HG03095 (cell line): ENCODE results near the gene UCK1.
"Not testable (repeated sequence)": the region's sequence is repeated elsewhere in the genome, so short reads cannot be mapped to it uniquely, and the experiment has no call there.

Experiments
- ATAC-seq: cut with Tn5 transposase; IDR thresholded peaks from one replicate; pipeline ENCODE4 v1.9.1; 2021; ENCODE audit warnings: moderate library complexity; ENCODE audit not compliant: unreplicated experiment

UCK1 gene

DNA sequence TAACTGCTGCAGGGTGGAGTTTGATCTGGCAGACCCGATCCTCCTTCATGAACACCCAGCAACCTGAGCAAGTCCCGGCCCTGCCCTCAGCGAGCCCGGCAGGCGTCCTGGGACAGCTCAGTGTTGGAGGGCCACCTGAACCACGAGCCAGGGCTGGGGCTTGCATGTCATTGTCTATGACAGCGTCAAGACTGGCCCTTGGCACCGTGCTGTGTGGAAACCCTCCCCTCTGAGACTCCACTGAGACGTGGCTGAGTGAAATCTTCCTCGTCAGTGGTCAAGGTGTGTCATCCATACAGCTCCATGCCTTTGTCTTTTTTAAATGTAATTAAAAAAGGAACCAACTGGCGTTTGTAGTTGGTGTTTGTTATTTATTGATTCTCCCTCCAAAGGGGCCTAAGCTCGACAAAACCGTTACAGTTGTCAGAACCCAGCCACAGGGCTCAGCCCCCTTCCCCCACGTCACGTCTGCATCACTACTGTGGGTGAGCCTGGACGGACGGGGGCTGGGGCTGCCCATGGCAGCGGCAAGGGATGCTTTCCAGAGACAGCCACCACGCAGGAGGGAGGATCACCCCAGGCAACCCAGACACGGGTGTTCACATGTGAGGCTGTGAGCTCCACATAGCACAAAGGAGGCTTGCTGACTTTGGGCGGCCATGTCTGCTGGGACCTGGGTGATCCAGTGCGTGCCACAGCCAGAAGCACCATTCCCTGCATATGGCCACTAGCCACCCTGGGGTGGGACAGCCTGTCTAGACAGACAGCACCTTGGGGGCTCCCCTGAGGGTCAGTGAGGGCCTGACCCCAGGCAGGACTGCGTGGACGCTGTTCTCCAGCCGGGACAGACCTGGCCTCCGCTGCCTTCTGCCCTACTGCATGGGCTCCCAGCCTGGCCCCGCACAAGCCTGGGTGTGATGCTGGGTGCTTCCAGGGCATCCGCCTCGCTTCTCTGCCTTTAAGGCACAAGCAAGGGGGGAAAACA is 7.3 kb downstream of the UCK1 start:
- no peak for ATAC-seq

DNA sequence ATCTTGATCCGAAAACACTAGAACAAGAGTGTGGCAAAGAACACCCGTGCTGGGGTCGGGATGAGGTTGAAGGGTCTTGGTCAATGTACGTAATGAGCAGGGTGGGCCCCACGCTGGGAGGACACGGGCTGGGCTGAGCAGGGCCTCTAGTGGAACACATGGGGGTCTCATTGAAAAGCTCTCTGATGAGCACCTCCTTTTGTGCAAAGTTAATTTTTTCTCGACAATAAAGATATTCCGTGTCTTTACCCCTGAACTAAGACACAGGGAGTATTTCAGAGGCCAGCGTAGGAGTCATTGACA is 8.0 kb downstream of the UCK1 start:
- no peak for ATAC-seq

DNA sequence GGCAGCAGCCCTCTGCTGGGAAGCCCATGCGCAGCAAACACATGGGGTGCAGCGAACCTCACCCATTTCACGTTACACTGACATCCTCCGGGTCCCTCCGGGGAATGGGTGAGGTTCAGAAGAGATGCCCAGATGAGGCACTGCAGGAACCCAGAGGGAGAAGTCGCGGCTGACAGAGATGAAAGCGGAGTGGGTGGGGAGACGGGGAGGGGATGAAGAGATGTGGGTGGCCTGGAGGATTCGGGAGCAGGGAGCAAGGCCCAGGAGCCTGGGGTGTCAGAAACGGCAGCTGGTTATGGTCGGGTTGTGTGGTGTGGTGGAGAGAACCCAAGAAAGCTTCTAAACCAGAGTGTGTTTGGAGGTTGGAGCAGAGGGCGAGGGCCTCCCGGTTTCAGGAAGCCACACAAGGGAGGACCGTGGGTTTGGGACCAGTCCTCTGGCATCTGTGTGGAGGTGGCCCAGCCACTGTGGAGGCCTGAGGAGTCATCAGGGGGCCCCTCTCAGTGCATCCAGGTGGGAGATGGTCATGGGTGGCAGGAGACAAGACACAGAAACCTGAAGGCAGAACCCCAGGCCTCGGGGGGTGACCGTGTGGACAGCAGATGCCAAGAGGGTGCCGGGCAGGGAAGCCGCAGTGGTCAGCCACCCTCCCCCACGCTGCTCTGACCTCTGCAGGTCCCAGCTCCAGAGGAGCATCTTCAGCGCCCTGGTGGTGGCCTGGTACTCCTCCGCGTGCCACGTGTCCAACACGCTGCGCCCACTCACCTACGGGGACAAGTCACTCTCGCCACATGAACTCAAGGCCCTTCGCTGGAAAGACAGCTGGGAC is 8.6 kb downstream of the UCK1 start:
- no peak for ATAC-seq

DNA sequence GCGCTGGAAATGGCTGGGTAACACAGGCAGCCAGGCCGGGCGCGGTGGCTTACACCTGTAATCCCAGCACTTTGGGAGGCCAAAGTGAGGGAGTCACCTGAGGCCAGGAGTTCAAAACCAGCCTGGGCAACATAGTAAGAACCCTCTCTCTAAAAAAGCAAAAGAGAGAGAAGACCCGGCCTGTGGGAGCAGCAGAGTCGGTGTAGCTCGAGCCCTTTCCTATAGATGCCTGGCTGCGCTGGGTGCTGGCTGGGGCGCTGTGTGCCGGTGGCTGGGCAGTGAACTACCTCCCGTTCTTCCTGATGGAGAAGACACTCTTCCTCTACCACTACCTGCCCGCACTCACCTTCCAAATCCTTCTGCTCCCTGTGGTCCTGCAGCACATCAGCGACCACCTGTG is 9.2 kb downstream of the UCK1 start:
- ATAC-seq, result no peak

DNA sequence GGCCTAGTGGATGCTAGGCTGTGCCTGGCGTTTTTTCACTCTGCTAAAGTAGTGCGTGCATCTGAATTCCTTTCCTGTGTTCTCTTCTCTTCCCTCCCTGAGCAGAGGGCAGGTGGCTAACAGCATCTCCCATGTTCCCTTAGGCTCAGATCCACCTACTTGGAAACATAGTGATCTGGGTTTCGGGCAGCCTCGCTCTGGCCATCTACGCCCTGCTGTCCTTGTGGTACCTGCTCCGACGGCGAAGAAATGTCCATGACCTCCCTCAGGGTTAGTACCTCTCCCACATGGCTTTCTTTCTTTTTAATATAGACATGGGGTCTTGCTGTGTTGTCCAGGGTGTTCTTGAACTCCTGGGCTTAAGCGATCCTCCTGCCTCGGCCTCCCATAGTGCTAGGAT is 9.9 kb downstream of the UCK1 start:
- no peak for ATAC-seq

DNA sequence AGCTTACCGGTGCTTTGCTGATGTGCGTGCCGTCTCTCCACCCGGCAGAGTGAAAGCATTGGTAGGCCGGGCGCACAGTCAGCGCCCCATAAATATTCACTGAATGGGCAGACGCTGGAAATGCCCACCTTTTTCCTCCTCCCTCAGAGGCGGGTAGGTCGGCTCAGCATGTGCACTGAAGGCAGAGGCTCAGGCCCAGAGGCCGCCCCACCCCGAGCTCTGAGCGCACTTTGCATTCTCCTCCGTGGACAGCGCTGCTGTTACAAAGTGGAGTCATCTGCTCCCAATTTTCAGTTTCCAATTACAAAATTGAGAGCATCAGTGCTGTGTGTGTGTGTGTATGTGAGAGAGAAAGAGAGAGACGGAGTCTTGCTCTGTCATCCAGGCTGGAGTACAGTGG is 10.6 kb downstream of the UCK1 start:
- ATAC-seq, result no peak

DNA sequence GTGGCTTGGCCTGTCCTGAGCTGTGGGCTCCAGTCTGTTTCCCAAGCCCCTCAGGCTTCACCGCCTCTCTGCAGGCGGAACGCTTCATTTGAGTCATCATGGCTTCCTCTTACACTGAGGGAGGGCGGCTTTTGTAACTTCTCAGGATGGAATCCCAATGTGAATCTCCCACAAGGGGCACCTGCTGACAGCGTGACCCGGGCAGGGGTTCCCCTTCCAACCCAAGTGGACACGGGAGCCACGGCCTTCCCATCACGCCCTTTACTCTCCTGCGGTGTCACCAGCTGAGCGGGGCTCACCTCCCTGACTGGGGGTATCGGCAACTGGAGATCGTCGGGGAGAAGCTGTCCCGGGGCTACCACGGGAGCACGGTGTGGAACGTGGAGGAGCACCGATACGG is 12.5 kb downstream of the UCK1 start:
- no peak for ATAC-seq

DNA sequence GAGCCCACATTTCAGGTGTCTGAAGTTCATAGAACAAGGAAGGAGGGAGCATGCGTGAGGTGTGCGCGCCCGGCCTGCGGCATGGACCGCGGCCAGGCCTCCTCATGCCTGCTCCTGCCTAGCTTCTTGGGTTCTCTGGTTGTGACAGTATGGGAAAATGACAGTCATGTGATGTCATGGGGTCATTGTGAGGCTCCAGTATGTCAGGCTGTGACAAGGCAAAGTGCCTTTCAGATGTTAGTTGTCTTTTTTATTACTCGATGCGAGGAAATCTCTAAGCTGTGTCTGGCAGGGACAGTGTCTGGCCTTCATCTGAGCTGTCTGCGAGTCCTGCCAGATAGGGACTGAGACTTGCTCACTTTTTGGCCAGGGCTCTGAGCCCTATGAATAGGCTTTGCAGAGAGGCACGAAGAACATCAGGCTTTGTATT is 13.3 kb downstream of the UCK1 start:
- ATAC-seq, result no peak

DNA sequence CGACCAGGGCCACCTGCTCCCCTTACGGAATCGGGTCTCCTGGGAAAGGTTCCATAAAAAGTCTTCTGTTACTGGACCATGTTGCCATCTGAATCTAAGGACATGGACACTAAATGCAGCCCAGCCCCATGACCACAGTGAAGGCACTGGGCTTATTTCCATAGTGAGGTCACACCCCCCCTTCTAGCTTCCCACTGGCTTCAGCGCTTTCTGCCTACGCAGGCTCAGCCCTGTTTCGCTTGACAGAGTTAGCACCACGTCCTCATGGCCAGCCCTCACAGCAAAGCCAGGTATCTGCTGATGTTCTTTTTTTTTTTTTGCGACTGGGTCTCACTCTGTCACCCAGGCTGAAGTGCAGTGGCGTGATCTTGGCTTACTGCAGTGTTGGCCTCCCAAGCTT is 14.1 kb downstream of the UCK1 start:
- ATAC-seq, result no peak

DNA sequence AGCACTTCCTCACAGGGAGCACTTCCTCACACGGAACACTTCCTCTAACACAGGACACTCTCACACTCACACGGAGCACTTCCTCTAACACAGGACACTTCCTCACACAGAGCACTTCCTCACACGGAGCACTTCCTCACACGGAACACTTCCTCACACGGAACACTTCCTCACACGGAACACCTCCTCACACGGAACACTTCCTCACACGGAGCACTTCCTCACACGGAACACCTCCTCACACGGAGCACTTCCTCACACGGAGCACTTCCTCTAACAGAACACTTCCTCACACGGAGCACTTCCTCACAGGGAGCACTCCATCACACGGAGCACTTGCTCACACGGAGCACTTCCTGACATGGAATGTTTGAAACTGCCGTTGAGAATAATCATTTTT is 15.0 kb downstream of the UCK1 start:
- no peak for ATAC-seq

DNA sequence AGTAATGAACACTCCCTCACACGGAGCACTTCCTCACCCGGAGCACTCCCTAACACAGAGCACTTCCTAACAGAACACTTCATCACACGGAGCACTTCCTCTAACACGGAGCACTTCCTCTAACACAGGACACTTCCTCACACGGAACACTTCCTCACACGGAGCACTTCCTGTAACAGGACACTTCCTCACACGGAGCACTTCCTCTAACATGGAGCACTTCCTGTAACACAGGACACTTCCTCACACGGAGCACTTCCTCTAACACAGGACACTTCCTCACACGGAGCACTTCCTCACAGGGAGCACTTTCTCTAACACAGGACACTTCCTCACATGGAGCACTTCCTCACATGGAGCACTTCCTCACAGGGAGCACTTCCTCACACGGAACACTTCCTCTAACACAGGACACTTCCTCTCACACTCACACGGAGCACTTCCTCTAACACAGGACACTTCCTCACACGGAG is 15.5 kb downstream of the UCK1 start:
- not testable (repeated sequence) for ATAC-seq

DNA sequence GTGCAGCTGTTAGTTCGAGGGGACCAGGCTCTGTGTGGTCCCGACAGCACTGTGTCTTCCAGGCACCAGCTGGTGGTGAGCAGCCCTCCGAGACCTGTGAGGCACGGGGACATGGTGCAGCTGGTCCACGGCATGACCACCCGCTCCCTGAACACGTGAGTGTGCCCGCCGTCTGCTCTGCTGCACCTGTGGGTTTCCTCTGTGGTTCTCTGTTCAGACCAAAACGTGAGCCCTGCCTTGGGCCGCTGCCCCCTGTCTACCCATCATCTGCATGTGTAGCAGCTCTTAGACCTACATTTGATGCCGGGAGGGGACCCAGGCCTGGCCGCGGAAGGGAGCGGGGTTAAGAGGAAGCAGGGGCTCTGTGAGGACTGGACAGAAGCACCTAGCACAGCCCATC is 17.9 kb downstream of the UCK1 start:
- ATAC-seq, result no peak

DNA sequence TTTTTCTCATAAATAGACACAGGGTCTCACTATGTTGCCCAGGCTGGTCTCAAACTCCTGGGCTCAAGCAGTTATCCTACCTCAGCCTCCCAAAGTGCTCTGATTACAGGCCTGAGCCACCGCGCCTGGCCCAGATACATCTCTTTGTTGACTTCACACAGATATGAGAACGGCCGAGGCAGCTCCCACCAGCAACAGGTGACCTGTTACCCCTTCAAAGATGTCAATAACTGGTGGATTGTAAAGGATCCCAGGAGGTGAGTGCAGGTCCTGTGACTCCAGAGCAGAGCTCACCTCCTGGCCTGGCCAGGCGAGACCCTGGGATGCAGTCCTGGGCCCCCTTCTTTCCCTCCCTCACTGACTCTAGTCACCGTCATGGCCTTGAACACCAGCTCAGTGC is 19.2 kb downstream of the UCK1 start:
- ATAC-seq, result no peak

DNA sequence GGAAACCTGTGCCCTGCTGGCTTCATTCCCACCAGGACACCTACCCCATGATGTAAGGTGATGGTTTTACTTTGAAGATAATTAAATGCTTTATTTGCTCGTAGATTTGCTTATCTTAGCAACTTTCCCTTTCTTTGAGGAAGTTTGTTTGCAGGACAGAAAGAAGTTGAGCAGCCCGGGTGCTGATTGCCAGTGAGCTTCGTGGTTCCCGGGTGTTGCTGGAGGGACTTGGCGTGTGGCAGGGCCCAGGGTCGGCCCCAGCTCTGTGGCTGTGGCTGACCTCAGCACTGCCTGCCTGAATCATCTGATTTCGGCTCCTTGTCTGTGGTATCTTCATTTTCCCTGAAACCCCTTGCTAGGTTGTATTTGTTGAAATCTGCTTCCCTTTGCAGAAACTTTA is 19.6 kb downstream of the UCK1 start:
- ATAC-seq, result no peak

DNA sequence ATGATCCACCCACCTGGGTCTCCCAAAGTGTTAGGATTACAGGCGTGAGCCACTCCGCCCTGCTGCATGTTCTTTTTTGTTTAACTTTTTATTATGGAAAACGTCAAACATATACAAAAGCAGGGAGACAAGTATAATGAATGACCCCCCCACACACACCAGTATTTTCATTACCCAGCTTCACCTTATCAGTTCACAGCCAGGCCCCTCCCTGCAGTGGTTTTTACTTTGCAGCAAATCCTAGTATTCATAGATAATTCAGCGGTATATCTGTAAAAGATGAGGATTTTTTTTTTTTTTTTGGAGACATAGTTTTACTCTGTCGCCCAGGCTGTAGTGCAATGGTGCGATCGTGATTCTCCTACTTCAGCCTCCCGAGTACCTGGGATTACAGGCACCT is 26.1 kb downstream of the UCK1 start:
- ATAC-seq, result no peak

DNA sequence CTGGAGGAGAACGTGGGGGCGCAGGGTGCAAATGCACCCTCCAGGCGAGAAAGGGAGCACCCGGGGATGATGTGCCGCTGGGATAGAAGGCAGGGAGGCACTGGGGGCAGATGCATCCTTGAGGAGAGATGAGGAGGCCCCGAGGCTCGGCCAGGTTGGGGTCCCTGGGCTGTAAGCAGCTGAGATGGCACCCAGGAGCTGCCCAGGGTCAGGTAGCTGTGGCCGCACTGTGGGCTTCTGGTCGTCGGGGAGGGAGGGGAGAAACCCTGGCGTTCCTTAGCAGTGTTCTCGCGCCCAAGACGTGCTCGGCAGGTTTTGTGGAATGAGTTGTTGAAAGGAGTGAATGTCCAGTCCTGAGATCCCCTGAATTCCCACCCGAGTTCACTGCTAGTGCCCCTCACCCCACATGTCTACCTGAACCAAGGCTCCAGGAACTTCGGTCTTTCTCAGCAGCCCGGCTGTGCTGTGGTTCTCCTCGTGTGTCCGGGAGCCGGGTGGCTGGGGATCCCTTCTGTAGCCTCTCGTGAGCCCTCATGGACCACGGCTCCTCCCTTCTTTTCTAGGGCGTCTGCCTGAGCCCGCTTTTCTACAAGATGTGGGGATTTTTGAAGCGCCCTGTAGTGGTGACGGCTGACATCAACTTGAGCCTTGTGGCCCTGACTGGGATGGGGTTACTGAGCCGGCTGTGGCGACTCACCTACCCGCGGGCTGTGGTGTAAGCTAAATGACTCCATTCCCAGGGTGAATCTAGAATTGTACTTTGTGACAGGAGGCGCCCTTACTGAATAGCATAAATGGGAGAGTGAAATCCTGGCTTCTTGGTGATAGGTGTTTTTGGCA is 27.2 kb downstream of the UCK1 start:
- ATAC-seq, result no peak

DNA sequence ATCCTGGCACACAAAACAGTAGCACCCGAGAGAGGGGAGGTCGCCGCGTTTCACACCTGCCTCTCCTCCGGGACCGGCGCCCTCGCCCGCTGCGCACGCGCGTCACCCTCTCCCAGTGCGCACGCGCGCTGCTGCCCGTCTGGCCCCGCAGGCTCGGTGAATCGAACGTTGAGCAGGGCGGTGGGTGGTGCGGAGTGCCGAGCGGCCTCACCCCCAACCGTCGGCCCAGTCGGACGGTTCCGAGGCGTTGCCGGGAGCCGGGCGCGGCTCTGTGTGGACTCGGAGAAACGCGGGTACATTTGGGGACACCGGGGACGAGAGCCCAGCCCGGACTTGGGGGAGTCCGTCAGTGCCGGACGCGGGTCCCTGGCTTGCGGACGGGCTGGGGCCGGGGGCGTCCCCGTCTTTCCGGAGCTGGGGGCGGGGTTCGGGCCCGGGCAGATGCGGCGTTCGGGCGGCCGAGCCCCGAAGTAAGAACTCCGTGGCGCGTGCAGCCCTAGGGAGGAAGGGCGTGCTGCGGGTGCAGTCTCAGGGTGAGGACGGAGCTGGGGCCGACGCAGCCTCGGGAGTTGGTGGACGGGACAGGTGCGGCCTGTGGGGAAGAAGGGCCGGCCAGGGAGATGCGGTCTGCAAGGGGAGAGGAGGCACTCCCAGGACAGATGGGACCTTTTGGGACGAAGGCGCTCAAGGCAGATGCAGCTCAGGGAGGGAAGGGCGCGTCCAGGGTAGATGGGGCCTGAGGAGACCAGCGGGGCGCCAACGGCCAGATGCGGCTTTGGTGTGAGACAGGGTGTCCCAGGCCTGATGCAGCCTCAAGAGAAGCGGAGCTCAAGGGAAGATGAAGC is 28.1 kb downstream of the UCK1 start, which contains the start of gene POMT1:
Gene POMT1 (plus strand): TSS at position 138 of the 845 bp plus-strand sequence. CDS start 1,301 bp downstream, outside the sequence.
- peak; percentile 60 for ATAC-seq

DNA sequence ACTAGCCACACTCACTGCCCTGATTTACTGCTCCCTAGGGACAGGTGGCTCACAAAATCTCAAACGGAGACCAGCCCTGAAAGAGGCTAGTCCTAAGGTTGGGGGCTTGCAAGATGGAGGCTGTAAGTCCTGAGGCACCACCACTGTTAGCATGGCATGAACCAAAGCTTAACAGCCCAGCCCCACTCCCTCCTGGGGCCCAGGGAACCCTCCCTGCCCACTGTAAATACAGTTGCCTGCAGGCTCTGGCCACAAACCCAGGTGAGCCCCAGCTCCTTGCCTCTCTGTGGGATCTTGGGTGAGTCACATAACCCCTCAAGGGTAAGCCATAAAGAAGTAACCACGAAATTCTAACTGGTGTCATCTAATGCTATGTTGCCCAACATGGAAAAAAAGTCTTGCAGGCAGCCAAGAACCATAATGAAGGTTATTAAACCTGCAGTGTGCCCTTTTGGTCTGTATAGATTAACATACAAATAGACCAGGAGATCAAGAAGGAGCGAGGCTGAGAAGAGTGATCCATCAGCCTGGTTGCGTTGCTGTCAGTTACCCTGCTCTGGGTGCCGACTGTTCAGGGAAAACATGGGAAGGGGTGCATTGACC is 30.0 kb downstream of the UCK1 start:
- no peak for ATAC-seq

DNA sequence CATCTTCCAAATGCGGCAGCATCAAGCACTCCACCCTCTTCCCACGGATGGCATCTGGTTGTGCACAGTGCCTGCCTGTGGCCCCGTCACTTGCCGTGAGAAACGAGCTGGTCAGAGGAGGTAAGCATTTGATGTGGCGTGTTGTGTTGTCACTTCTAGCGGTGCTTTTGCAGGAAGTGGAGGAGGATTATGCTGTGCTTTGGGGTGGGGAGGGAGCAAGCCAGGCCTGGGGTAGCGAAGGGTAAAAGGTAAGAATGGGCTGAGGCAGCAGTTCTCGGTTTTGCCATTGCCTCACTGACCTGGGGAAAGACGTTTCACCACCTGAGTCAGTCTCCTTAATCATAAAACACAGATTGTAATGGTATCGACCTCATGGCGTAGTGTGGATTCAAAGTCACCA is 30.7 kb downstream of the UCK1 start:
- ATAC-seq, result no peak
